Amygdala (tissue), 56 donors: ENCODE data around the gene MED17.
"Not testable (repeated sequence)": the region's sequence is repeated elsewhere in the genome, so short reads cannot be mapped to it uniquely, and the experiment has no call there.

Source experiments
- DNase-seq, 56 donors: peaks; one replicate each; lab custom pipeline; 2025; lab: John Stamatoyannopoulos, UW

The MED17 gene

DNA sequence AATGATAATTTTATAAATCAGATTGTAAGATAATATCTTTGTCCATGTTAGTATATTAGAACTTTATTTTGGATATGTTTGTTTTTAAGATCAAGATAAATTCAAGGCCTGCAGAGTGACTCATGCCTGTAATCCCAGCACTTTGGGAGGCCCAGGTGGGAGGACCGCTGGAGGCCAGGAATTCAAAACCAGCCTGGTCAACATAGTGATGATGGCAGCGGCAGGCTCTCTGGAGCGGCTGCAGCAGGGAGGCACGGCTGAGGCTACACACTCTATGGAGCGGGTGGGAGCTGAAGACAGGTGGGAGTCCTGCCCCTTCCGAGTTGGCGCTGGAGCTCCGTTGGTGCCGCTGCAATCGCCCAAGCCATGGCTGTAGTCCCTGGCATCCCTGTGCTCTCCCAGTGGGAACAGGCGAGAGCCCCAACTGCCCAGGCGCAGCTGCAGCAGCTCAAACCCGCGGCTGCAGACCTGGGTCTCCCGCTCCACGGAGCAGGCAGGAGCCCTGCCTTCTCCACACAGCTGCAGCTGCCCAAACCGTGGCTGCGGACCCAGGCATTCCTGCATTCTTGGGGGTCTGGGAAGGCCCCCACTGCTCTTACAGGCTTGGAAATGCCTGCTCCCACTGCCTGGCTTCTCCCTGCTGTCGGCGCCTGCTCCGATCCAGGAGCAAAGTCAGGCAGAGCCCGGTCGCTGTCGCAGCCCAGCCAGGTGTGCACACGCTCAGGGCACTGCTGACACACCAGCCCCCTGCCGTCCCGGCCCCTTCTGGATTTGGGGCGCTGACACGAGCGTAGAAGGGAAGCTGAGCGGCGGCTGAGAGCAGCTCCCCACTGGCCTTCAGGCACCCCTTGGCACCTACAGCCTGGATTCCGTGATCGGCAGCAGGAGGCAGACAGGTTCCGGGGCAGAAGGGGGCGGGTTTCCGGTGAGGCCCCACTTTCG, 25.9 kb upstream of the MED17 start:
- DNase-seq: no peak

- not testable (repeated sequence) for DNase-seq
Observed at GRCh38 chr11:93759123-93759522, 25.0 kb upstream of the MED17 start.

- no peak for DNase-seq
Observed at GRCh38 chr11:93761910-93762309, 22.2 kb upstream of the MED17 start.

- no peak for DNase-seq
Observed at GRCh38 chr11:93765551-93765950, 18.5 kb upstream of the MED17 start.

DNA sequence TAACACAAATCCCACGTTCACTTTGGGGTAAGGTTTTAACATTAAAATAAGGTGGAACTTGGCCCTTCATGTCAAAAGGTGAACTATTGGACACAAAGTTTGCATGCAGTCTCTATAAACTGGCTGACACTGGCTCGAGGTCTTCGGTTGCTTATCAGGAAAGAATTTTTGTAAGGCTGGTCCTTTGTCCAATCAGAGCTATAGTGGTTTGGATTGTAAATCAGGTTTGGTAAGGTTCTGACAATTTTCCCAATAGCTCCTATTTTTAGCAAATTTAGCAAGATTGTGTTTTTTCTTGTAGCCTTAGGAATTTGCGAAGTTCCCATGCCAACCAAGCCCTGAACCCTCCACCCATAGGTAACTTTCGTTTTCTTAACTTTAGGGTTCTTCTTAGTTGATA, 17.6 kb upstream of the MED17 start:
- DNase-seq: no peak

- no peak for DNase-seq
Observed at GRCh38 chr11:93767018-93767417, 17.1 kb upstream of the MED17 start.

- DNase-seq: no peak
Observed at GRCh38 chr11:93770160-93770559, 13.9 kb upstream of the MED17 start.

GRCh38 chr11:93772123-93772522, 12.0 kb upstream of the MED17 start:
- DNase-seq: no peak

DNA sequence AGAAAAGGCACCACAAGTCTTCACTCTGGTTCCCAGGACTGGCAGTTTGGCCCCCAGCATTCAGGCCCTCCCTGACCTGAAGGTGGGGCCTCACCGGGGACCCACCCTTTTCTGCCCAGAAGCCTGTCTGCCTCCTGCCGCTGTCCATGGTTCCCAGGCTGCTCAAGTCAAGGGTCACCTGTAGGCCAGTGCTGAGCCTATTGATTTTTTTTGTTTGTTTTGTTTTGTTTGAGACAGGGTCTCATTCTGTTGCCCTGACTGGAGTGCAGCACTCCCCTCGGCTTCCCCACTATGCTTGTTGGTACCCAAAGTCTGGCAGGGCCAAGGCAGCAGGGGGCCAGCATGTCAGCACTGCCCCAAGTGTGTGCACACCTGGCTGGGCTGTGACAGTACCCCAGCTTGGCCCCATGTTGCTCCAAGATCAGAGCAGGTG, 11.0 kb upstream of the MED17 start:
- DNase-seq: no peak

DNA sequence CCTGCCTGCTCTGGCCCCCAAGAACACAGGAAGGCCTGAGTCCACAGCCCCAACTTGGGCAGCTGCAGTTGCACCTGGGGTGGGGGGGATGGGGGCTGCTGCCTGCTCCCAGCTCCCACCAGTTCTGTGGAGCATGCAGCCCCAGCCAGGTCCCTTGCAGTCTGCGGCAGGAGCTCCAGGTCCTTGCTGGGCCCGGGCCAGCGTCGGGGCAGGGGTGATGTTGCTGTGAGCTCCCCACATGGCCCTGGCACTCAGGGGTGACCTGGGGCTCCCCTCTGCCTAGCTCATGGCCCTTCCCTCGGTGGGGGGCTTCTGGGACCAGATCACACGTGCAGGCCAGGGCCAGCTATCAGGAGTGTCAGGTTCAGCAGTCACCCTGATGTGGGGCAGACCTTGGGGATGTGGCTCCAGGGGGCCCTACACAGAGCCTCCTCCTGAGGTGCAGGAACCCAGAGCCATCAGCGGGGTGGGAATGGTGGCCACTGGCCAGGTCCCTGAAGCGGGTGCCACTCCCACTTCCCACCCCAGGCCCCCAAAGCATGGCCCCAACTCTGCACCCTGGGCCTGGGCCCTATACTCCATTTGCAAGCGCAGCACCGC, 10.4 kb upstream of the MED17 start:
- no peak for DNase-seq

DNA sequence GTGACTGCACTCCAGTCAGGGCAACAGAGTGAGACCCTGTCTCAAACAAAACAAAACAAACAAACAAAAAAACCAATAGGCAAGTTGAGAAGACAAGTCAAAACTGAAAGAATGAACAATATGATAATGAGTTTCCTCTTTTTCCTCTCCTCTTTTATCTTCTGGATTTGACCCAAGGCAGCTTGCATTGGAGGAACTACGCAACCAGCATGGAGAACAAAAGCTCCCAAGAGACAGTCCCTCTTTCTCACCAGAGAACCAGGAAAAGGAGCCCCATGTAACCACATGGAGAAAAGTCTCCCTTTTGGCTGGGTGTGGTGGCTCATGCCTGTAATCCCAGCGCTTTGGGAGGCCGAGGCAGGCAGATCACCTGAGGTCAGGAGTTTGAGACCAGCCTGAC, 9.5 kb upstream of the MED17 start:
- not testable (repeated sequence) for DNase-seq

DNA sequence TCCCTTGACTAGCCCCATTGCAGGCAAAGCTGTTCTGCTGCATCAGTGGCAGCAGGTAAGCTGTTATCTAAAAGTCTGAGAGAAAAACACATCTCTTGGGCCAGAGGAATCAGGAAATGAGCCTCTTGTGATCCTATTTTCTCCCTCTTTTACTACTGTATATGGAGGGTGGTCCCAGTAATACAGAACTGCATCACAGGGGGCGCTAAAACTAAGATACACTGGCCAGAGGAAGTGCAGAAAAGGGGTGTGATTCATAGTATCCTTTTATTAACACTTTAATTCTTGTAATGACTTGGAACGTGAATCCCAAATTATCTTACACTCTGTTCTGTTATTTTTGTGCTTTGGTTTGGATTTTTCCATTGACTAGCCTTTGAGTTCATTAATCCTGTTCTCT, 8.8 kb upstream of the MED17 start:
- no peak for DNase-seq

GRCh38 chr11:93783362-93783761, 720 bp upstream of the MED17 start:
- DNase-seq: no peak

DNA sequence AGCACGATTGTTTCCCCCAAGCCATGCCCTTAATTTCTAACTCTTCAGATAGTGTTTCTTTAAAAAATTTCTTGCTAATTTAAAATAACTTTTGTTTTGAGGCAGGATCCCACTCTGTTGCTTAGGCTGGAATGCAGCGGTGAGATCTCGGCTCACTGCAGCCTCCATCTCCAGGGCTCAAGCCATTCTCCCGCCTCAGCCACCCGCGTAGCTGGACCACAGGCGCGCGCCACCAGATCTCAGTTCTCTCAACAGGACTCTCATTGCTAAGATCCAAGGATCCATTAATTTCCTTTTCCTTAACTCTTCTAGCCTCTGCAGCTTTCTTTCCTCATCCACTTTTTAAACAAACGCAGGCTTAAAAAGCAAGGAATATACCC, 327 bp upstream of the MED17 start:
- no peak for DNase-seq

- peak in 2 of 56 donors; percentile 34 to 38 for DNase-seq
Observed at GRCh38 chr11:93784935-93785360, 866 bp downstream of the MED17 start.

GRCh38 chr11:93791493-93791892, 7.4 kb downstream of the MED17 start:
- no peak for DNase-seq

DNA sequence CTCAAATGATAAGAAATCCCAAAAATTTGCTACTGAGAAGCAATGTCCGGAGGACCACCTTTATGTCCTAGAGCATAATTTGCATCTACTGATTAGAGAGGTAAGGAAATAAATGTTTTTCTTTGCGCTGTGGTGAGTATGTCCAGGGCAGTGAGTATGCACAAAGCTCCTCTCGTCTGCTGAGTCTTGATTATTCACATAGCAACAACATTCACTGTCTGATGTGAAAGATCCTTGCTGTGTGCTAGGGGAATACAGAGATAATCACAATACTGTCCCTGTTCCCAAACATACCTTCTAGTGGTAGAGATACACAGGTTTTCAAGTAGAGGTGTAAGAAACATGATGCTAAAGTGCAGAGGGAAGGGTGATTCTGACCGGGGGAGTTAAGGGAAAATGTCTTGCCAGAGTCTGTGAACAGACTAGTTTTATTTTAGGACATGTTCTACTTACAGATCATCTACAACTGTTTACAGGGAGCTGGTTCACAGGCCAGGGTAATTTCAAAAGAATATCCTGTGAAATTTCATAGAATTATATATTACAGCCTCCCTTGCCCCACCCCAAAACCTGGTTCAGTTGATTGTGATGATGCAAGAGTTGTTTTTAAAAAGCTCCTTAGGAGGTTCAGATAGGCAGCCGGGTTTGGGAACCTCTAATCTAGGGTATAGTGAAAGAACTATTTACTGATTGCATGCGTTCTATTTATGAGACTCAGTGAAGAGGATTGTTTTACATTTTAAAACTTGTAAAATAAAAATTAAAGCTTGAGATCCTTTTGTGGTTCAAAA, 12.6 kb downstream of the MED17 start:
- no peak for DNase-seq

DNA sequence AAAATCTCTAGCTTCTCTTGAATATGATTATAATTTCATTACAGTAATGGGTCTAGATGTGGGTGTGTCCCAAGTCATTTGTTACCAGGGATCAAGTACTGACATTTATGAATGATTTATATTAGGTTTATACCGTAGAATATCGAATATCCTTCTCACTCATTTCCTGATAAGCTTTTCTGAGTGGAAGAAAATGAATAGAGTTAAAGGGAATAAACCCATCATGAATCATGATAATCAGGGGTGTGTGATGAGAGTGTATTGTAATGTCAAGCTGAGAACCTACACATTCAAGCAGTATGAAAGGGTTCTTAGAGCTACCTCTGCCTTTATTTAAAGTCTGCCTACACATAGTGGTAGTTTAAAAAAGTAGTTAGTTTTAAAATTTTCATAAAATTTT, 17.3 kb downstream of the MED17 start:
- no peak for DNase-seq

GRCh38 chr11:93804879-93805278, 20.8 kb downstream of the MED17 start:
- no peak for DNase-seq

- DNase-seq: no peak
Observed at GRCh38 chr11:93807980-93808379, 23.9 kb downstream of the MED17 start.

- no peak for DNase-seq
Observed at GRCh38 chr11:93813974-93814373, 29.9 kb downstream of the MED17 start.
